HG03439 (cell line): Measurements from ENCODE around the gene STRN4.
"Not testable (repeated sequence)": the region's sequence is repeated elsewhere in the genome, so short reads cannot be mapped to it uniquely, and the experiment has no call there.

ENCODE experiments used
- ATAC-seq: cut with Tn5 transposase; IDR thresholded peaks from one replicate; pipeline ENCODE4 v1.9.1; 2021; ENCODE audit warnings: mild to moderate bottlenecking, moderate library complexity; ENCODE audit not compliant: unreplicated experiment

Gene STRN4

DNA sequence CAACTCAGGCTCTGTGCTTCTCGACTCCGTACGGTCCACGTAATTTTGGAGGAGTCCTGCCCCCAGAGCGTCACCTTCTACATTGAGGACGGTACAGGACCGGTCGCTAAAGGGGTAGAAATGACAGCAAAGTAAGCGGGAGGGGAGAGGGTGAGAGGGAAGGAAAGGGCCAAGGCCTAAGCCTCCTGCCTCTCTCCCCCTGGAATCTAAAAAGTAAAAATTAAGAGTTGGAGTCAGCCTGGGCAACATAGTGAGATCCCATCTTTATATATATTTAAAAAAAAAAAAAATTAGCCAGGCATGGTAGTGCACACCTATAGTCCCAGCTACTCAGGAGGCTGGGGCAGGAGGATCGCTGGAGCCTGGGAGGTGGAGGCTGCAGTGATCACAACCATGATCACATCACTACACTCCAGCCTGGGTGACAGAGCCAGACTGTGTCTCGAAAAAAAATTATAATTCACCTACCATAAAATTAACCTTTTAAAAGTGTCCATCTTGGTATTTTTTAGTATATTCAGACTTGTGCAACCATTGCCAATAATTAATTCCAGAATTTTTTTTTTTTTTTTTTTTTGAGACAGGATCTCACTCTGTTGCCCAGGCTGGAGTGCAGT is 29.5 kb upstream of the STRN4 start:
- no peak for ATAC-seq

DNA sequence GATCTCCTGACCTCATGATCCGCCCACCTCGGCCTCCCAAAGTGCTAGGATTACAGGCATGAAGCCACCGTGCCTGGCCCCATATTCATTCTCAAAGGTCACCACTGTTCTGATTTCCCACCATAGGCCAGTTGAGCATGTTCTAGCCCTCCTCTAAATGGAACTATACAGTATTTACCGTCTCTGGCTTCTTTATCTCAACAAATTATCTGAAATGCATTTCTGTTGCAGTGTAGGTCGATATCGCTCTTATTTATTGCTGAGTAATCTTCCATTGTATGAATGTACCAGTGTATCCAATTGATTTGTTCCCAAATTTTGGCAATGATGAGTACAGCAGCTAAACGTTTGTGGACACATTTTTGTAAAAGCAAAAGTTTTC is 26.8 kb upstream of the STRN4 start:
- no peak for ATAC-seq

DNA sequence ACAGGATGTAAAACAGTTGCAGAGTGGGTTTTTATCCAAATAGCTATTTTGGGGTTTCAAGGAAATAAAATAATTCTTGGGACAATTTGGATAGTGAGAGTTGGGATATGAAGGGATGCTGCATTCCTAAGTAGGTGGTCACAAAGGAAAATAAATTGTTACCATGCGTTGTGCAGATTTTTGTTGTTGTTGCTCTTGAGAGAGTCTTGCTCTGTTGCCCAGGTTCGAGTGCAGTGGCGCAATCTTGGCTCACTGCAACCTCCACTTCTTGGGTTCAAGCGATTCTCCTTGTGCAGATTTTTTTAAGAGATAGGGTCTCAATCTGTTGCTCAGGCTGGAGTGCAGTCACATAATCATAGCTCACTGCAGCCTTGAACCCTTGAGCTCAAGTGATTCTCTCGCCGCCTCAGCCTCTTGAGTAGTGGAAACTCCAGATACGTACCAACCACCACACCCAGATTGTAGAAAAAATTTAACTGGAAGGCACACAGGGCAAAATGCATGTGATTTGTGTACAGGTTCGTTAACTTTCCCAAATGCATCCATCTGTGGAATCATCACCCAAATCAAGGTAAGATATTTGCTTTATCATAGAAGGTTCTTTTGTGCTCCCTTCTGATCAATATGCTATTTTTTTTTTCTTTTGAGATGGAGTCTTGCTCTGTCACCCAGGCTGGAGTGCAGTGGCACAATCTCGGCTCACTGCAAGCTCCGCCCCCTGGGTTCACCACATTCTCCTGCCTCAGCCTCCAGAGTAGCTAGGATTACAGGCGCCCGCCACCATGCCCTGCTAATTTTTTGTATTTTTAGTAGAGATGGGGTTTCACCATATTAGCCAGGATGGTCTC is 26.1 kb upstream of the STRN4 start:
- ATAC-seq: no peak

DNA sequence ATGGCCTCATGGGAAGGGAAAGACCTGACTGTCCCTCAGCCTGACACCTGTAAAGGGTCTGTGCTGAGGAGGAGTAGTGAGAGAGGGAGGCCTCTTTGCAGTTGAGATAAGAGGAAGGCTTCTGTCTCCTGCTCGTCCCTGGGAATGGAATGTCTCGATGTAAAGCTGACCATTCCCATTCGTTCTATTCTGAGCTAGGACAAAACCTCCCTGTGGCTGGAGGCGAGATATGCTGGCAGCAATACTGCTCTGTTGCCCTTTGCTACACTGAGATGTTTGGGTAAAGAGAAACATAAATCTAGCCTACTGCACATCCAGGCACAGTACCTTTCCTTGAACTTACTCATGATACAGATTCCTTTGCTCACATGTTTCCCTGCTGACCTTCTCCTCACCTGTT is 22.5 kb upstream of the STRN4 start:
- ATAC-seq: not testable (repeated sequence)

DNA sequence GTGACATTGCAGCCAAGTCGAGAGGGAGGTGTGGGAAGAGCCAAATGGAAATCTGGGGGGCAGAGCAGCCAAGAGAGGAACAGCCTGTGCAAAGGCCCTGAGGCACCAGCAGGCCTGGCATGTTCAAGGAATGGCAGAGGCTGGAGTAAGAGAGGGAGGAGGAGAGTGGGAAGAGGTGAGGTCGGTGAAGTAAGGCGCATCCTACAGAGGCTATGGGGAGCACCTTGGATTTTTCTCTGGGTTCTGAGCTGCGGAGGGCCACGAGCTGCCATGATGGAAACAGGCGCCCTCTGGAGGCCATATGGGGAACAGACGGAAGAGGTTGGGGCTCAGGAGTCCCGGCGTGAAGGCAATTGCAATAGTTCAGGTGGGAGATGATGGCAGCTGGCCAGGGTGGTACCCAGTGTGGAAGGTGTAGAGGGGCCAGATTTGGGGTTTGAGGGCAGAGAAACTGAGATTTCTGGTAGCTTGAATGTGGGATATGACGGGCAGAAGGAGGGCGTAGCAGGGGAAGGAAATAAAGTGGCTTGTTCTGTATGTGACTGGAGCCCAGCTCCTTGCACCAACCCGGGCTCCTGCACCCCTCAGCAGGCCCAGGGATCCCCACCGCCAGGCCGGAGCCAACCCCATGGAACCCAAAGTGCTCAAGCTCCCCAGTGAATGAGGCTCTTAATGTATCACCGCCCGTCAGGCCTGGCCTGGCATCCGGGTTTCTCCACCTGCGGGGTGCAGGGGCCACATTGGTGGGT is 20.5 kb upstream of the STRN4 start:
- ATAC-seq: no peak

DNA sequence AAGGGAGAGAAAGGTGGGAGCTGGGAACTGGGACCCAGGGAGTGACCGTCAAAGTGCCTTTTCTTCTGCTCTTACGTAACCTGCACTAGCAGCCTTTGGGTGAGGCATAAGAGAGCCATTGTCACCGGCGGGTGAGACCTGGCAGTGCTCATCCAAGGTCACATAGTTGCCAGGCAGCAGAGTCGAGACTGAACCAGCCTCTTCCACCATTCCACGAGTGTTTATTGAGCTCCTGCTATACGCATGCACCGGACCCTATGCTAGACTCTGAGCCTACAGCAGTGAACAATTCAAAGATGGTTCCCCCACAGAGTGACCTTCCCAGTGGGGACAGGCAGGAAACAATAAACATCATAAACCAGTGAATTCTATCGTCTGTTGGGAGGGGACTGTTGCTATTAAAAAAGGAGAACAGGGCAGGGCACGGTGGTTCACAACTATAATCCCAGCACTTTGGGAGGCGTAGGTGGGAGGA is 18.6 kb upstream of the STRN4 start:
- no peak for ATAC-seq

DNA sequence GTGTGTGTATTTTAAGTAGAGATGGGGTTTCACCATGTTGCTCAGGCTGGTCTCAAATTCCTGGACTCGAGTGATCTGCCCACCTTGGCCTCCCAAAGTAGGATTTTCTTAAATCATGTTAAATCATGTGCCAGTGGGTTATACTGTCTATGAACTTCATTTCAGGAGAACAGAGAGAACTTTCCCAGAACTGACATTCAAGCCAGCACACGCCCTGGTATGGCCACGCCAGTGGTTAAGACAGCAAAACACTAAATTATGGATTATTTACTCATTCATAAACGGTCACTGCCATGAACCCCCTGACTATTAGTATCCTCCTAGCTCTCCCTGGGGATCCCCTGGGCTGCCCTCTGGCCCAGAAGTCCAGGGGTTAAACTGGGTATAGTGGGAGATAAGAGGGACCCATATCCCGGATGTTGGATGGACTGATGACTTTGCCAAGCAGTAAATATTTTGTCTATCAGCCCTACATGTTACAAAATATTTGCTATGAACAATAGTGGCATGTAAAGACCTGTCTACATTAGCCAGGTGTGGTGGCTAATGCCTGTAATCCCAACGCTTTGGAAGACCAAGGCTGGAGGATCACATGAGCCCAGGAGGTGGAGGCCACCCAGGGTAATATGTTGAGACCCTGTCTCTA is 16.1 kb upstream of the STRN4 start:
- no peak for ATAC-seq

DNA sequence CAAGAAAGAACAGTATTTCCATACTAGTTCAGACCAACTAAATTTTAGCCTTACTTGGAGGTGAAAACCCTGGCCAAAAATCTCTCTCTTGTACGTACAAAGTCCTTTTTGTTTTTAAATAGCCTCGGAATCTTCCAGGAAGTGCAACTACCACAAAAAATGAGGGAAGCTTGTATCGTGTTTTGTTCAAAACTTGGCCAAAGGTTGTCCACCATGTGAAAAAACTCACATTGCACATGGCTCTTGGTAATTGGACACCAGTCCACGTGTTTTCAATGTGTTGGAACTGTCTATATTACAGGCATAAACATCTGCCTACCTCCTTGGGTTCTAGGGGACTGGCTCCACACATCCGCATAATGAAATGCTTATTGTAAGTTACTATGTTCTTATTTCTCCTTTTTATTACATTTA is 15.2 kb upstream of the STRN4 start:
- ATAC-seq: no peak

DNA sequence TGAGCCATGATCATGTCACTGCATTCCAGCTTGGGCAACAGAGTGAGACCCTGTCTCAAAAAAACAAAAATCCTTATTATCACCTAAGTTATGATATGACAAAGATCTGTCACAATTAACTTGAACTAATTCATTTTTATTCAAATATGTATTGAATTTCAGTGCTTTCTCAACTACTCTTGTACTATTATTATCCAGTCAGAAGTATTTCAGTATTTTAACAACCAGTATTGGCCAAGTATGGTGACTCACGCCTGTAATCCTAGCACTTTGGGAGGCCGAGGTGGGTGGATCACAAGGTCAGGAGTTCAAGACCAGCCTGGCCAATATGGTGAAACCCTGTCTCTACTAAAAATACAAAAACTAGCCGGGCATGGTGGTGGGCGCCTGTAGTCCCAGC is 14.6 kb upstream of the STRN4 start:
- ATAC-seq: not testable (repeated sequence)

DNA sequence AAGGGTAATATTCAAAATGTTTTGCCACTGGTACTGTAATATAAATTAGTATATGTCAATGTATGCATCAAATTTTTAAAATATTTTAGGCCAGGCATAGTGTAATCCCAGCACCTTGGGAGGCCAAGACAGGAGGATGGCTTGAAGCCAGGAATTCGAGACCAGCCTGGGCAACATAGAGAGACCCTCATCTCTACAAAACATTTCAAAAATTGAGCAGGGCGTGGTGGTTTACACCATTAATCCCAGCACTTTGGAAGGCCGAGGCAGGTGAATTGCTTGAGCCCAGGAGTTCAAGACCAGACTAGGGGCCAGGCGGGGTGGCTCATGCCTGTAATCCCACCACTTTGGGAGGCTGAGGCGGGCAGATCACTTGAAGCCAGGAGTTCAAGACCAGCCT is 14.1 kb upstream of the STRN4 start:
- no peak for ATAC-seq

DNA sequence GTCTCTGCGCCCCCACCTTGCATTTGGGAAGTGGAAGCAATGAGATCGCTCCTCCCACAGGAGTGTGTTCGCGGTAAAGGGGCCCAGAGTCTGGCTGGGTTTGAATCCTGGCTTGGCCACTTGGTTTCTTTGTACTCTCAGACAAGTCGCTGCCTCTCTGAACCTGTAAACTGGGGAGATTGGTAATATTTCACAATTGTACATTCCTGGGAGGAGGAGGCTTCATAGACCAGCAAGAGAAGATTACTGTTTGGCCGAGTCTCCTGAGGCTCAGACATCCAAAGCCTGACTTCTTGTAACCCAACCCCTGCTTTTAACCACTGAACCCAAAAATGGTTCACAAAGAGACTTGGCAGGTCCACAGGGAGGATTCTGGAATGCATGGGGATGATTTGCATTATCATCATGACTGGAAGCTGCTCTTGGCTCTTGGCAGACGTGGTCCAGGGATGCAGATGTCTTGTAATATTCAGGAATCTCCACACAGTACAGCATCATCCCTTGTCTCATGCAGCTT is 13.6 kb upstream of the STRN4 start:
- no peak for ATAC-seq

DNA sequence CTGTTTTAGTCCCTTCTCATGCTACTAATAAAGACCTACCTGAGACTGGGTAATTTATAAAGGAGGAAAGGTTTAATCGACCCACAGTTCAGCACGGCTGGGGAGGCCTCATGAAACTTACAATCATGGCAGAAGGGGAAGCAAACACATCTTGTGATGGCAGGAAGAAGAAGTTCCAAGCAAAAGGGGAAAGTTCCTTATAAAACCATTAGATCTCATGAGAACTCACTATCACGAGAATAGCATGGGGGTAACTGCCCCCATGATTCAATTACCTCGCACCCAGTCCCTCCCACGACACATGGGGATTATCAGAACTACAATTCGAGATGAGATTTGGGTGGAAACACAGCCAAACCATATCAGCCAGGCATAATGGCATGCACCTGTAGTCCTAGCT is 13.0 kb upstream of the STRN4 start:
- ATAC-seq: no peak

DNA sequence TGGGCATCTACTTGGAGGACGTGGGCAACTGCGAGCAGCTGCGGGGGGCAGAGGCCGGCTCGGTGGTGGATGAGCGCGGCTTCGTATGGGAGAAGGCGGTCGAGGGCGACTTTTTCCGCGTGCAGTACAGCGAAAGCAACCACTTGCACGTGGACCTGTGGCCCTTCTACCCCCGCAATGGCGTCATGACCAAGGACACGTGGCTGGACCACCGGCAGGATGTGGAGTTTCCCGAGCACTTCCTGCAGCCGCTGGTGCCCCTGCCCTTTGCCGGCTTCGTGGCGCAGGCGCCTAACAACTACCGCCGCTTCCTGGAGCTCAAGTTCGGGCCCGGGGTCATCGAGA is 10.3 kb upstream of the STRN4 start:
- ATAC-seq: no peak

DNA sequence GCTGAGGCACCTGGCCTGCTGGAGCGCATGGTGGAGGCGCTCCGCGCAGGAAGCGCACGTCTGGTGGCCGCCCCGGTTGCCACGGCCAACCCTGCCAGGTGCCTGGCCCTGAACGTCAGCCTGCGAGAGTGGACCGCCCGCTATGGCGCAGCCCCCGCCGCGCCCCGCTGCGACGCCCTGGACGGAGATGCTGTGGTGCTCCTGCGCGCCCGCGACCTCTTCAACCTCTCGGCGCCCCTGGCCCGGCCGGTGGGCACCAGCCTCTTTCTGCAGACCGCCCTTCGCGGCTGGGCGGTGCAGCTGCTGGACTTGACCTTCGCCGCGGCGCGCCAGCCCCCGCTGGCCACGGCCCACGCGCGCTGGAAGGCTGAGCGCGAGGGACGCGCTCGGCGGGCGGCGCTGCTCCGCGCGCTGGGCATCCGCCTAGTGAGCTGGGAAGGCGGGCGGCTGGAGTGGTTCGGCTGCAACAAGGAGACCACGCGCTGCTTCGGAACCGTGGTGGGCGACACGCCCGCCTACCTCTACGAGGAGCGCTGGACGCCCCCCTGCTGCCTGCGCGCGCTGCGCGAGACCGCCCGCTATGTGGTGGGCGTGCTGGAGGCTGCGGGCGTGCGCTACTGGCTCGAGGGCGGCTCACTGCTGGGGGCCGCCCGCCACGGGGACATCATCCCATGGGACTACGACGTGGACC is 9.7 kb upstream of the STRN4 start:
- ATAC-seq: no peak

DNA sequence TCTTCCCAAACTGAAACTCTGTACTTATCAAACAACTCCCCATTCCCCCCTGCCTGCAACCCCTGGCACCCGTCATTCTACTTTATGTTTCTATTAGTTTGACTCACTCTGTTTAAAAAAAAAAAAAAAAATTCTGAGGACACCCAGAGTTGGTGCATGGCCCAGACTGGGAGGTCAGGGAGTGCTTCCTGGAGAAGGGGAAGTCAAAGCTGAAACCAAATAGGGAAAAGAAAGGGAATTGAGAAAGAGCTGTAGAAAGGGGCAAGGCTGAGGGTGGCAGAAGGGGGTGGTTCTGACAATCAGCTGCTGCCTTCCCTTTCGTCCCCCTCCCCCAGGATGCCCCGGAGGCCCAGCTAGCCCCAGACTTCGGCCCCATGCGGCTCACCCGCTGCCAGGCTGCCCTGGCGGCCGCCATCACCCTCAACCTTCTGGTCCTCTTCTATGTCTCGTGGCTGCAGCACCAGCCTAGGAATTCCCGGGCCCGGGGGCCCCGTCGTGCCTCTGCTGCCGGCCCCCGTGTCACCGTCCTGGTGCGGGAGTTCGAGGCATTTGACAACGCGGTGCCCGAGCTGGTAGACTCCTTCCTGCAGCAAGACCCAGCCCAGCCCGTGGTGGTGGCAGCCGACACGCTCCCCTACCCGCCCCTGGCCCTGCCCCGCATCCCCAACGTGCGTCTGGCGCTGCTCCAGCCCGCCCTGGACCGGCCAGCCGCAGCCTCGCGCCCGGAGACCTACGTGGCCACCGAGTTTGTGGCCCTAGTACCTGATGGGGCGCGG is 9.0 kb upstream of the STRN4 start:
- no peak for ATAC-seq

DNA sequence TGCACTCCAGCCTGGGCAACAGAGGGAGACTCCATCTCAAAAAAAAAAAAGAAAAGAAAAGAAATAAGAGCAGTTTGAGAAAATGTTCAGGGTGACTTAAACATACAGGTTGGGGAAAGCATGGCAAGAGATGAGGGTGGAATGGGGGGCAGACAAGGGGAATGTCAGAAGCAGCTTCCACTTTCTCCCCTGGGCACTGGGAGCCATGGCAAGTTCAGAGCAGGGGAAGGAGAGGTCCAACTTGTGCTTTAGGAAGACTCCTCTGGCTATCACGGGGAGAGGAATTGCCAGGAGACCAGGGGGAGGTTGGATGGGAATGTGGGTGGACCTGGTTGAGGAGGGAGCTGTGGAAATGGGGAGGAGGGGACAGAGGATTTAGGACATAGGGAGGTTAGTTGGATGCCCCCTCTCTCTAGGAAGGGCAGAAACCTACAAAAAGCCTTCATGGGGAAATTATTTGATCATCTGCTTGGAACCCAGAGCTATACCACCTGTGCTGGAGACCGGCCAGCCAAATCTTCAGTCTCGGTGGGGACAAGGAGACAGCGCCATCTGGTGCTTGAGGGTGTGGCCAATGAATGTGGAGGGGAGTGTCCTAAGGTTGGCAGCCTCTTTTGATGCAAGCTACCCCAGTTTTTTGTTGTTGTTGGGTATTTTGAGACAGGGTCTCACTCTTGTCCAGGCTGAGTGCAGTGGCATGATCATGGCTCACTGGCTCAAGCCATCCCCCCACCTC is 7.3 kb upstream of the STRN4 start:
- no peak for ATAC-seq

DNA sequence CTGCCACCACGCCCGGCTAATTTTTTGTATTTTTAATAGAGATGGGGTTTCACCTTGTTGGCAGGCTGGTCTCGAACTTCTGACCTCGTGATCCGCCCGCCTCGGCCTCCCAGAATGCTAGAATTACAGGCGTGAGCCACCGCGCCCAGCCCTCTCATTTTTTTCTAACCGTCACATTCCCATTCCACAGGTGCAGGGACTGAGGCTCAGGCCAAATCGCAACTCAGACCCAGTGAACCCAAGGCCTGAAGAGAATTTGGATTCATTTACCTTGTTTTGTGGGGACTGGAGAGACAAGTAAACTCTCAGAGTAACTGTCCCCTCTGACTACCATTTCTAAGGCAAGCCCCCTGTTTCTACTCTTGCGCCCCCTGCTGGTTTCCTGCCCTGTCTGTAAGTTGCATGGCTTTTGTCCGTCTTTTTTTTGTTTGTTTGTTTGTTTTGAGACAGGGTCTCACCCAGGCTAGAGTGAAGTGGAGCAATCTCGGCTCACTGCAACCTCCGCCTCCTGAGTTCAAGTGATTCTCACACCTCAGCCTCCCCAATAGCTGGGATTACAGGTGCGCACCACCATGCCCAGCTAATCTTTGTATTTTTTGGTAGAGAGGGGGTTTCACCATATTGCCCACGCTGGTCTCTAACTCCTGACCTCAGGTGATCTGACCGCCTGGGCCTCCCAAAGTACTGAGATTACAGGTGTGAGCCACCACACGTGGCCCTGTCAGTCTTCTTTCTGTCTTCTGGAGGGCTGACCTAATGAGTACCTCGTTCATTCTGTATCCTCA is 2.3 kb upstream of the STRN4 start:
- no peak for ATAC-seq

DNA sequence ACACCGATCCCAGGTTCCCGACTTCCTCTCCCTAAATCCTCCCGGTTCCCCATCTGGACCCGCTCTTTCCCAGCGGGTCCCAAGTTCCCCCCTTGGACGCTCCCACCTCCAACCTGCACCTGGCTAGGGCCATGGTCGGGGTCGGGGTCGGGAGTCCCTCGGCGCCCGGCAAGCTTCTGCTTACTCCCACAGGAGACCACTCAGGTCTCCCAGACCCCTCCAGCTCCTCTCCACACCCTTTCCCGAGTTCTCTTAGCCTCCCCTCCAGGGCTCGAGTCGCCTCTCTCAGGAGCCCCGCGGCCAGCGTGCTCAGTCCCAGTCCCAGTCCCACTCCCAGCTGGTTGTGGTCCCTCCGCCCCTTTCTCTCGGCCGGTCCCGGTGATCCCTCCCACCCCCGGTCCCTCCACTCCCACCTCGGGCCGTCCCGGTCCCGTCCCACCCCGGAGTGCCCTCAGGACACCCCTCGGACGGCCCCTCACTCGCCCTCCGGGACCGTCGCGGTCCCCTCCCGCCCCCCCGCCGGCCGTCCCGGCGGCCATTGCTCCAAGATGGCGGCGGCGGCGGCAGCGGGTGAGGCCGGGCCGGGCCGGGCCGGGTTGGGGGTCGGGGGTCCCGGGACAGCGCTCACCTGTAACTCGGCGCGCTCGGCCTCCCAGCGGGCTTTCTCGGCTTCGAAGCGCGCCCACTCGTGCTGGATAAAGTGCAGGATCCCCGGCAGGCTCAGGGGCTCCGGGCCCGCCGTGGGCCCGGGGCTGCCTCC is 549 bp downstream of the STRN4 start, which contains the start of gene FKRP:
Gene FKRP (plus strand): TSS at position 537 of the 760 bp plus-strand sequence. CDS start 9,394 bp downstream, outside the sequence.
- no peak for ATAC-seq
